Nephron progenitor cell (in vitro differentiated cells): Measurements from ENCODE around the gene PARP2.

Source experiments
- DNase-seq: peaks from one replicate; pipeline ENCODE4 v3.0.0; 2021
- H3K27ac Mint-ChIP-seq: 2 replicates; pipeline ENCODE4 v1.8.0; 2021; ENCODE audit warnings: mild to moderate bottlenecking, moderate library complexity, mixed read lengths
- H3K27me3 Mint-ChIP-seq: 2 replicates; pipeline ENCODE4 v1.8.0; 2021; ENCODE audit warnings: mild to moderate bottlenecking, low read depth, mixed read lengths; ENCODE audit not compliant: poor library complexity
- H3K36me3 Mint-ChIP-seq: 2 replicates; pipeline ENCODE4 v1.8.0; 2021; ENCODE audit warnings: low read depth, mixed read lengths
- H3K4me1 Mint-ChIP-seq: 2 replicates; pipeline ENCODE4 v1.8.0; 2021; ENCODE audit warnings: mixed read lengths
- H3K4me3 Mint-ChIP-seq: 2 replicates; pipeline ENCODE4 v1.8.0; 2021; ENCODE audit warnings: mild to moderate bottlenecking, moderate library complexity, mixed read lengths
- H3K9me3 Mint-ChIP-seq: 2 replicates; pipeline ENCODE4 v1.8.0; 2021; ENCODE audit warnings: mild to moderate bottlenecking, moderate library complexity, mixed read lengths
- CTCF ChIP-seq: fragments of 200-600 bp; sonication (generic); IDR thresholded peaks from 2 replicates; pipeline ENCODE4 v1.5.0; 2021; ENCODE audit warnings: antibody characterized with exemption

PARP2 gene

GRCh38 chr14:20306079-20306423 lies 37.4 kb upstream of the PARP2 start:
- no peak overlapping the region for H3K27ac Mint-ChIP-seq
- H3K9me3 Mint-ChIP-seq: peaks cover 14% of the 10 kb centered on the region
- H3K4me3 Mint-ChIP-seq: peak overlapping the region; percentile 97
- H3K4me1 Mint-ChIP-seq: peaks cover 27% of the 10 kb centered on the region
- no peaks in the 10 kb centered on the region for H3K27me3 Mint-ChIP-seq
- DNase-seq: no peak
- TF ChIP-seq CTCF: no peak
- H3K36me3 Mint-ChIP-seq: peaks cover 17% of the 10 kb centered on the region

- no peaks in the 10 kb centered on the region for H3K4me1 Mint-ChIP-seq
- H3K27me3 Mint-ChIP-seq: no peaks in the 10 kb centered on the region
- peaks cover 80% of the 10 kb centered on the region for H3K36me3 Mint-ChIP-seq
- no peak for DNase-seq
- peaks cover 16% of the 10 kb centered on the region for H3K9me3 Mint-ChIP-seq
- H3K27ac Mint-ChIP-seq: no peak overlapping the region
- no peak for TF ChIP-seq CTCF
- H3K4me3 Mint-ChIP-seq: no peak overlapping the region
Observed at GRCh38 chr14:20314026-20314425, 29.4 kb upstream of the PARP2 start.

- H3K27ac Mint-ChIP-seq: no peak overlapping the region
- no peaks in the 10 kb centered on the region for H3K9me3 Mint-ChIP-seq
- no peaks in the 10 kb centered on the region for H3K4me1 Mint-ChIP-seq
- peaks cover 89% of the 10 kb centered on the region for H3K36me3 Mint-ChIP-seq
- H3K4me3 Mint-ChIP-seq: no peak overlapping the region
- TF ChIP-seq CTCF: no peak
- H3K27me3 Mint-ChIP-seq: no peaks in the 10 kb centered on the region
- no peak for DNase-seq
Observed at GRCh38 chr14:20317720-20318119, 25.7 kb upstream of the PARP2 start.

GRCh38 chr14:20327005-20327869 lies 16.2 kb upstream of the PARP2 start:
- H3K9me3 Mint-ChIP-seq: no peaks in the 10 kb centered on the region
- no peak overlapping the region for H3K4me3 Mint-ChIP-seq
- H3K27me3 Mint-ChIP-seq: no peaks in the 10 kb centered on the region
- no peak for DNase-seq
- TF ChIP-seq CTCF: peak; percentile 71
- H3K36me3 Mint-ChIP-seq: peaks cover 60% of the 10 kb centered on the region
- peaks cover 30% of the 10 kb centered on the region for H3K4me1 Mint-ChIP-seq
- no peak overlapping the region for H3K27ac Mint-ChIP-seq

- no peak for TF ChIP-seq CTCF
- DNase-seq: no peak
- Mint-ChIP-seq H3K9me3 (no peaks in the 10 kb centered on the region), H3K27ac (peak overlapping the region; percentile 27), H3K27me3 (no peaks in the 10 kb centered on the region), H3K4me3 (no peak overlapping the region), H3K36me3 (peaks cover 48% of the 10 kb centered on the region), H3K4me1 (peaks cover 37% of the 10 kb centered on the region)
Observed at GRCh38 chr14:20328705-20329104, 14.7 kb upstream of the PARP2 start.

GRCh38 chr14:20329355-20329754 lies 14.1 kb upstream of the PARP2 start:
- Mint-ChIP-seq H3K27ac (no peak overlapping the region), H3K4me1 (peaks cover 37% of the 10 kb centered on the region), H3K27me3 (no peaks in the 10 kb centered on the region), H3K36me3 (peaks cover 42% of the 10 kb centered on the region), H3K4me3 (no peak overlapping the region), H3K9me3 (no peaks in the 10 kb centered on the region)
- no peak for TF ChIP-seq CTCF
- no peak for DNase-seq
